ENCODE measurements around the gene ETFA. TPM values are rescaled to one million over a fixed set of nuclear protein-coding genes. Genes with fewer than 3 reads are reported as not detected.

The ETFA gene
- total RNA-seq, 1 donor from 2014 or later, result 81.2 TPM

GRCh38 chr15:76327191-76328105, 16.2 kb upstream of the ETFA start:
- Histone ChIP-seq H3K4me3 (no peak overlapping the region), H3K9me3 (no peaks in the 10 kb centered on the region), H3K27me3 (ENCODE audit: low read depth) (peaks cover 44% of the 10 kb centered on the region), H3K27ac (no peak overlapping the region), H3K4me1 (no peaks in the 10 kb centered on the region), H3K36me3 (no peaks in the 10 kb centered on the region)
- TF ChIP-seq, protein P1, sequence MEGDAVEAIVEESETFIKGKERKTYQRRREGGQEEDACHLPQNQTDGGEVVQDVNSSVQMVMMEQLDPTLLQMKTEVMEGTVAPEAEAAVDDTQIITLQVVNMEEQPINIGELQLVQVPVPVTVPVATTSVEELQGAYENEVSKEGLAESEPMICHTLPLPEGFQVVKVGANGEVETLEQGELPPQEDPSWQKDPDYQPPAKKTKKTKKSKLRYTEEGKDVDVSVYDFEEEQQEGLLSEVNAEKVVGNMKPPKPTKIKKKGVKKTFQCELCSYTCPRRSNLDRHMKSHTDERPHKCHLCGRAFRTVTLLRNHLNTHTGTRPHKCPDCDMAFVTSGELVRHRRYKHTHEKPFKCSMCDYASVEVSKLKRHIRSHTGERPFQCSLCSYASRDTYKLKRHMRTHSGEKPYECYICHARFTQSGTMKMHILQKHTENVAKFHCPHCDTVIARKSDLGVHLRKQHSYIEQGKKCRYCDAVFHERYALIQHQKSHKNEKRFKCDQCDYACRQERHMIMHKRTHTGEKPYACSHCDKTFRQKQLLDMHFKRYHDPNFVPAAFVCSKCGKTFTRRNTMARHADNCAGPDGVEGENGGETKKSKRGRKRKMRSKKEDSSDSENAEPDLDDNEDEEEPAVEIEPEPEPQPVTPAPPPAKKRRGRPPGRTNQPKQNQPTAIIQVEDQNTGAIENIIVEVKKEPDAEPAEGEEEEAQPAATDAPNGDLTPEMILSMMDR (IDR thresholded peaks at IDR 0.05), result no peak
- DNase-seq (no peak), ATAC-seq (no peak)
- intact Hi-C loops (cut with DNase I), result no loop called here

DNA sequence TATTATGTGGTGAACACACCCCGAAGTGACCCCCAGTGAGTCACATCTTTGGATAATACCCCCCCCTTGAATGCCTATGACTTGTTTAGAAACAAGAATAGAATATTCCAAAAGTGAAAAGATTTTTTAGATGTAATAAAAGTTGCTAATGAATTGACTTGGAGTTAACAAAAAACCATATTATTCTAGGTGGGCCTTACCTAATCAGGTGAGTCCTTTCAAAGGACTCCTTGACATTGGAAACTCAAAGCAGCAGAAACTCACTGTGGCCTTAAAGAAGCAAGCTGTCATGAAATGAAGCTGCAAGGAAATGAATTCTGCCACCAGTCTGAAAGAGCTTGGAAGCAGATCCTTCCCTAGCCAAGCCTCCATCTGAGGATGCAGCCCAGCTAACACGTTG, 14.4 kb upstream of the ETFA start:
- no peaks in the 10 kb centered on the region for H3K36me3 ChIP-seq
- no peaks in the 10 kb centered on the region for H3K4me1 ChIP-seq
- no peak overlapping the region for H3K27ac ChIP-seq
- H3K9me3 ChIP-seq, result no peaks in the 10 kb centered on the region
- no peak overlapping the region for H3K4me3 ChIP-seq
- ATAC-seq, result no peak
- DNase-seq, result no peak
- TF ChIP-seq, protein P1 (IDR thresholded peaks at IDR 0.05), result no peak
- intact Hi-C loops (cut with DNase I), result no loop called here
- H3K27me3 ChIP-seq (ENCODE audit: low read depth), result peaks cover 49% of the 10 kb centered on the region

GRCh38 chr15:76324066-76324465, 12.8 kb upstream of the ETFA start:
- peaks cover 39% of the 10 kb centered on the region for H3K27me3 ChIP-seq (ENCODE audit: low read depth)
- H3K4me3 ChIP-seq, result no peak overlapping the region
- ATAC-seq (no peak), DNase-seq (no peak)
- no peaks in the 10 kb centered on the region for H3K9me3 ChIP-seq
- TF ChIP-seq, protein P1 (IDR thresholded peaks at IDR 0.05), result no peak
- no peaks in the 10 kb centered on the region for H3K4me1 ChIP-seq
- no peak overlapping the region for H3K27ac ChIP-seq
- intact Hi-C loops (cut with DNase I), result no loop called here
- H3K36me3 ChIP-seq, result no peaks in the 10 kb centered on the region

- Histone ChIP-seq H3K36me3 (no peaks in the 10 kb centered on the region), H3K9me3 (no peaks in the 10 kb centered on the region), H3K4me1 (no peaks in the 10 kb centered on the region), H3K27ac (no peak overlapping the region), H3K4me3 (no peak overlapping the region), H3K27me3 (ENCODE audit: low read depth) (peaks cover 32% of the 10 kb centered on the region)
- ATAC-seq (no peak), DNase-seq (no peak)
- intact Hi-C loops (cut with DNase I), result no loop called here
- TF ChIP-seq, protein P1 (IDR thresholded peaks at IDR 0.05), result no peak
These were observed 10.3 kb upstream of the ETFA start for GRCh38 chr15:76321602-76322001.

GRCh38 chr15:76321171-76321570, 9.9 kb upstream of the ETFA start:
- Histone ChIP-seq H3K27ac (no peak overlapping the region), H3K27me3 (ENCODE audit: low read depth) (peaks cover 28% of the 10 kb centered on the region), H3K36me3 (no peaks in the 10 kb centered on the region), H3K9me3 (no peaks in the 10 kb centered on the region), H3K4me3 (no peak overlapping the region), H3K4me1 (no peaks in the 10 kb centered on the region)
- DNase-seq (no peak), ATAC-seq (no peak)
- TF ChIP-seq, protein P1 (IDR thresholded peaks at IDR 0.05), result no peak
- intact Hi-C loops (cut with DNase I), result no loop called here

Data from lower lobe of right lung (tissue), 2 donors.